T-cell (primary cell): ENCODE data around the gene HIPK2. TPM values are rescaled to one million over a fixed set of nuclear protein-coding genes. Genes with fewer than 3 reads are reported as not detected.
A peak's percentile ranks its signal among the peaks of the same experiment; 100 is the strongest.

Experiments used
- ATAC-seq, 4 experiments: fragments of 200-7000 bp in 3 of 4; fragments of 150-1000 bp in 1 of 4; cut with Tn5 transposase; replicated peaks in 1 of 4; 1 replicate in 3 of 4; 2 replicates in 1 of 4; pipeline ENCODE4 v1.10.0; 2021; ENCODE audit warnings: moderate library complexity in 3 of 4, mild to moderate bottlenecking in 2 of 4, moderate number of reproducible peaks in 1 of 4
- CTCF ChIA-PET, 2 donors: fragments of 300-600 bp; sonication (Branson Sonifier 250); formaldehyde crosslinking; loops; one replicate each; lab custom pipeline; 2022; ENCODE audit warnings: antibody characterized with exemption in 2 of 2; lab: Charles Lee
- POLR2A ChIA-PET, 2 donors: fragments of 300-600 bp; sonication (Branson Sonifier 250); formaldehyde crosslinking; loops; one replicate each; lab custom pipeline; 2022; ENCODE audit warnings: antibody characterized with exemption in 2 of 2; lab: Charles Lee
- DNase-seq, 35 experiments: peaks; one replicate each; pipeline versions ENCODE4 v3.0.0 to v3.0.0-alpha.2; 2013 to 2023
- H3K27ac ChIP-seq: one replicate; pipeline ENCODE4 v1.5.1; 2013; ENCODE audit warnings: low read length
- H3K27me3 ChIP-seq, 2 experiments: replicated peaks in 1 of 2; 1 replicate in 1 of 2; 2 replicates in 1 of 2; pipeline versions ENCODE4 v1.6.1 to v1.7.0; 2013; ENCODE audit warnings: low read length in 1 of 2, mixed read lengths in 1 of 2; ENCODE audit not compliant: control insufficient read depth in 2 of 2, insufficient read depth in 2 of 2; ENCODE audit errors: extremely low read depth in 1 of 2
- H3K36me3 ChIP-seq, 2 donors: 1 replicate in 1 of 2; 2 replicates in 1 of 2; pipeline versions ENCODE4 v1.6.1 to v1.7.0; 2013; ENCODE audit warnings: low read length in 1 of 2; ENCODE audit not compliant: control insufficient read depth in 2 of 2, insufficient read depth in 1 of 2; ENCODE audit errors: extremely low read depth in 1 of 2
- H3K4me1 ChIP-seq, 2 experiments: 1 replicate in 1 of 2; 2 replicates in 1 of 2; pipeline versions ENCODE4 v1.6.1 to v1.7.0; 2013; ENCODE audit warnings: low read length in 2 of 2, mixed read lengths in 1 of 2; ENCODE audit not compliant: insufficient read depth in 2 of 2, control insufficient read depth in 1 of 2; ENCODE audit errors: extremely low read depth in 1 of 2
- H3K4me3 ChIP-seq, 2 donors: 1 replicate in 1 of 2; 2 replicates in 1 of 2; pipeline versions ENCODE4 v1.5.1 to v1.7.0; 2013; ENCODE audit warnings: mild to moderate bottlenecking in 2 of 2, low read length in 1 of 2, moderate library complexity in 1 of 2; ENCODE audit not compliant: control insufficient read depth in 1 of 2; ENCODE audit errors: extremely low read depth in 1 of 2
- H3K9me3 ChIP-seq: 2 replicates; pipeline ENCODE4 v1.7.0; 2013
- H3K27ac Mint-ChIP-seq, 2 donors: one replicate each; pipeline ENCODE4 v1.8.0; 2020 to 2021; ENCODE audit warnings: mild to moderate bottlenecking in 2 of 2, mixed read lengths in 2 of 2
- H3K27me3 Mint-ChIP-seq, 2 donors: one replicate each; pipeline ENCODE4 v1.8.0; 2021 to 2022; ENCODE audit warnings: mixed read lengths in 2 of 2
- H3K36me3 Mint-ChIP-seq: one replicate; pipeline ENCODE4 v1.8.0; 2021; ENCODE audit warnings: mixed read lengths
- H3K4me1 Mint-ChIP-seq, 3 donors: one replicate each; pipeline ENCODE4 v1.8.0; 2020 to 2022; ENCODE audit warnings: mixed read lengths in 3 of 3, mild to moderate bottlenecking in 1 of 3
- H3K4me3 Mint-ChIP-seq, 3 donors: one replicate each; pipeline ENCODE4 v1.8.0; 2020 to 2022; ENCODE audit warnings: mild to moderate bottlenecking in 3 of 3, mixed read lengths in 3 of 3, moderate library complexity in 3 of 3
- H3K9me3 Mint-ChIP-seq, 3 donors: one replicate each; pipeline ENCODE4 v1.8.0; 2020 to 2022; ENCODE audit warnings: mixed read lengths in 3 of 3
- WGBS: methylation state at CpG from one replicate; pipeline ENCODE4 v1.1.5; 2013; ENCODE audit warnings: missing lambda C conversion rate; ENCODE audit not compliant: insufficient coverage; 5-methylcytosine and 5-hydroxymethylcytosine counted together
- total RNA-seq, 35 experiments: library from RNA in 6 of 35; stranded (reverse) in 6 of 35; fragments of 120-200 nt in 1 of 35; gene quantifications; one replicate each; pipeline versions ENCODE4 v1.2.1 to v1.2.4 and lab custom pipeline; 2013 to 2026

The HIPK2 gene
- total RNA-seq, 5 donors from 2014 or later (not counting 1 experiment from before 2014, with no cell fraction given): 32.7 to 34.5 (median 33.5) TPM

DNA sequence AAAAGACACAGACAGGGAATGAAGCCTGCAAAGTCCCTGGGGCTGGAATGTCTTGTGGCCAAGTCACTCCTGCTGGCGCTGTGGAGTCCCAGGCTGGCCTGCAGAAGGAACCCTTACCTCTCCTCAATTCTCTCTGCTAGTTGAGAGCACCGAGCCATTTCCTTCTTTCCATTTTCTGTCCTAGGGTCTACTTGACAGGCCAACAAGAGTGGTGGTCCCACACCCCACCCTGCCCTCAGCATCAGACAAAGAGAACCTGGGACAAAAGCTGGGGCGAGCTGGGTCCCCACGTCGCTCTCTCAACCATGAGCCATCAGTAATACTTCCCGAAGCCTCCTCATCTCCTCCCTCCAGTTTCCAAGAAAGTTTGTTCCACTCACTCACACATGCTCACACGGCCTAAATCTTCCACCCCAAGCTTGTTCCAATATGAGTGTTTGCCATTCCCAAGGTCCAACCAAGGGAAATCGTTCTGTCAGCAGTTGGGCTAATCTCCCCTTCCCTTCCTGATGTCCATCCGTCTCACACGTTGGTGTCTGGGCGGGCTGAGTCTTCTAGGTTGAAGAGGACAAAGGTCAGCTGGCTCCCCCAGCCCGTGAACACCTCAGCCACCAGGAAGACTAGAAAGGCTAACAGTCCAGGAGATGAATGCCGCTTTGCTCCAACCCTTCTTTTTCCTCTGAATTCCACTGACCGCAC, 210.0 kb downstream of the HIPK2 start:
- Histone ChIP-seq H3K27ac (no peak overlapping the region), H3K36me3 (peaks cover 7 to 16% of the 10 kb centered on the region in 2 donors), H3K9me3 (no peaks in the 10 kb centered on the region), H3K4me1 (peaks cover 3 to 9% of the 10 kb centered on the region in 2 experiments), H3K4me3 (no peak overlapping the region), H3K27me3 (no peaks in the 10 kb centered on the region)
- Mint-ChIP-seq H3K4me1 (peaks cover 29 to 40% (median 37%) of the 10 kb centered on the region in 3 donors), H3K4me3 (no peak overlapping the region), H3K27me3 (no peaks in the 10 kb centered on the region), H3K9me3 (no peaks in the 10 kb centered on the region), H3K36me3 (peaks cover 42% of the 10 kb centered on the region), H3K27ac (peak overlapping the region in 1 of 2 donors; percentile 61)
- ChIA-PET CTCF (no interaction called here), POLR2A (no interaction called here)
- ATAC-seq (no peak), DNase-seq (no peak)
- WGBS: 89% methylated on average over 14 of the region's 14 CpGs

- Histone ChIP-seq H3K36me3 (peaks cover 2 to 16% of the 10 kb centered on the region in 2 donors), H3K9me3 (no peaks in the 10 kb centered on the region), H3K27ac (no peak overlapping the region), H3K4me3 (no peak overlapping the region), H3K27me3 (no peaks in the 10 kb centered on the region), H3K4me1 (peaks cover 3 to 9% of the 10 kb centered on the region in 2 experiments)
- peaks cover 46% of the 10 kb centered on the region for H3K36me3 Mint-ChIP-seq
- DNase-seq: no peak
- no peaks in the 10 kb centered on the region for H3K9me3 Mint-ChIP-seq
- H3K4me3 Mint-ChIP-seq: no peak overlapping the region
- POLR2A ChIA-PET: no interaction called here
- CTCF ChIA-PET: no interaction called here
- no peak for ATAC-seq
- H3K4me1 Mint-ChIP-seq: peaks cover 31 to 41% (median 40%) of the 10 kb centered on the region in 3 donors
- WGBS: 100% methylated on average over 4 of the region's 15 CpGs
- H3K27me3 Mint-ChIP-seq: no peaks in the 10 kb centered on the region
- peak overlapping the region; percentile 64 to 75 for H3K27ac Mint-ChIP-seq
These were observed 210.8 kb downstream of the HIPK2 start for GRCh38 chr7:139566736-139567646.

DNA sequence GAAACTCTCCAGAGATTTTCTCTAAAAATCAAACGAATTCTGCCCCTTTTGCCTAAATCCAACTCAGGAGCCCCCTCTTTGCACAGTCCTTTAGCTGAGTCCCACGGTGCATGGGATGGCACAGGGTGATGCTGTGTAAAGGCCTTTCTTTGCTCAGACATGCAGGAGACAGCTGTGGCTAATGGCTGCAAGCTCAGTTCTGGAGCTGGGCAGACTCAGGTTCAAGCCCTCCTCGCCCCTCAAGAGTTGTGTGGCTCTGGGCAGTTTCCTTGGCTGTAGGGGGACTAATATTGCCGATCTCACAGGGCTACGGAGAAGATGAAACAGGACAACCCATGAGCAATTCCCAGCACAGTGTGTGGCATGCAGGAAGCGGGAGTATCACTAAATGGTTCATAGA, 211.7 kb downstream of the HIPK2 start:
- Mint-ChIP-seq H3K4me1 (peaks cover 31 to 41% (median 40%) of the 10 kb centered on the region in 3 donors), H3K27ac (peak overlapping the region; percentile 68 to 73), H3K36me3 (peaks cover 49% of the 10 kb centered on the region), H3K4me3 (no peak overlapping the region), H3K9me3 (no peaks in the 10 kb centered on the region), H3K27me3 (no peaks in the 10 kb centered on the region)
- Histone ChIP-seq H3K27me3 (no peaks in the 10 kb centered on the region), H3K27ac (no peak overlapping the region), H3K4me1 (peaks cover 3 to 9% of the 10 kb centered on the region in 2 experiments), H3K9me3 (no peaks in the 10 kb centered on the region), H3K4me3 (no peak overlapping the region), H3K36me3 (peaks cover 2 to 13% of the 10 kb centered on the region in 2 donors)
- DNase-seq (no peak), ATAC-seq (peak in 1 of 4 experiments; percentile 27)
- 94% methylated on average over 2 of the region's 6 CpGs for WGBS
- CTCF ChIA-PET: no interaction called here
- POLR2A ChIA-PET: no interaction called here

DNA sequence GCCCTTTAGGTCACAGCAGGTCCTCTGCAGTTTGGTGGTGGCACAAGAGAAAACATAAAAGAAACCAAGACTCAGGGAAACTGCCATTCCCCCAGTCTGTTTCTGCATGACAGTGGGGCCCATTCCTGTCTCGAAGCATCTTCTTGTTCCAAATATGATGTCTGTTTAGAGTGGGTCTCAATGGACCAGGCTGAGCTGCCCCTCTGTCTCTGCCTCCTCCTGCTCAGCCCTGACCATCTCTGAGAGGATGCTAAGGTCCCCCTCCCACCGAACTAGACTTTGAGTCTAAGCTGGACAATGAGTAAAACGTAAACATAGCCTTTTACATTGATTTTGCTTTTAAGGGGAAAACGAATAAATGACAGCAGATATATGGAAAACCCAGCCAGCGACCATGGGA, 213.9 kb downstream of the HIPK2 start:
- Mint-ChIP-seq H3K9me3 (peaks cover 3 to 4% (median 4%) of the 10 kb centered on the region in 3 donors), H3K4me3 (no peak overlapping the region), H3K36me3 (peaks cover 48% of the 10 kb centered on the region), H3K4me1 (peaks cover 31 to 41% (median 40%) of the 10 kb centered on the region in 3 donors), H3K27ac (peak overlapping the region; percentile 25 to 35), H3K27me3 (peaks cover 6 to 8% of the 10 kb centered on the region in 2 donors)
- Histone ChIP-seq H3K36me3 (peaks cover 2 to 8% of the 10 kb centered on the region in 2 donors), H3K27ac (no peak overlapping the region), H3K9me3 (peaks cover 2% of the 10 kb centered on the region), H3K27me3 (peaks cover 0 to 7% of the 10 kb centered on the region in 2 experiments), H3K4me3 (no peak overlapping the region), H3K4me1 (peaks cover 3 to 9% of the 10 kb centered on the region in 2 experiments)
- ATAC-seq (no peak), DNase-seq (no peak)
- ChIA-PET POLR2A (no interaction called here), CTCF (no interaction called here)
- WGBS: no CpG with 5 or more reads among the region's 5 CpGs

- no peak overlapping the region for H3K4me3 ChIP-seq
- peaks cover 40% of the 10 kb centered on the region for H3K36me3 Mint-ChIP-seq
- H3K4me1 ChIP-seq: peaks cover 3 to 9% of the 10 kb centered on the region in 2 experiments
- peaks cover 31 to 41% (median 38%) of the 10 kb centered on the region in 3 donors for H3K4me1 Mint-ChIP-seq
- peaks cover 0 to 4% of the 10 kb centered on the region in 2 donors for H3K36me3 ChIP-seq
- peaks cover 2% of the 10 kb centered on the region for H3K9me3 ChIP-seq
- ATAC-seq (no peak), DNase-seq (no peak)
- H3K27me3 ChIP-seq: peaks cover 0 to 7% of the 10 kb centered on the region in 2 experiments
- H3K27me3 Mint-ChIP-seq: peaks cover 6 to 10% of the 10 kb centered on the region in 2 donors
- H3K27ac Mint-ChIP-seq: peak overlapping the region in 1 of 2 donors; percentile 30
- WGBS: 87% methylated on average over 3 of the region's 13 CpGs
- H3K4me3 Mint-ChIP-seq: no peak overlapping the region
- POLR2A ChIA-PET: no interaction called here
- no peak overlapping the region for H3K27ac ChIP-seq
- peaks cover 3 to 4% (median 4%) of the 10 kb centered on the region in 3 donors for H3K9me3 Mint-ChIP-seq
- CTCF ChIA-PET: no interaction called here
These were observed 214.7 kb downstream of the HIPK2 start for GRCh38 chr7:139562961-139563565.

- Mint-ChIP-seq H3K27ac (peak overlapping the region in 1 of 2 donors; percentile 1), H3K36me3 (peaks cover 36% of the 10 kb centered on the region), H3K9me3 (peaks cover 3 to 4% (median 4%) of the 10 kb centered on the region in 3 donors), H3K4me1 (peaks cover 31 to 39% (median 35%) of the 10 kb centered on the region in 3 donors), H3K4me3 (no peak overlapping the region), H3K27me3 (peaks cover 6 to 13% of the 10 kb centered on the region in 2 donors)
- CTCF ChIA-PET: no interaction called here
- Histone ChIP-seq H3K4me1 (peaks cover 3 to 9% of the 10 kb centered on the region in 2 experiments), H3K9me3 (peaks cover 2% of the 10 kb centered on the region), H3K36me3 (peaks cover 0 to 4% of the 10 kb centered on the region in 2 donors), H3K4me3 (no peak overlapping the region), H3K27ac (no peak overlapping the region), H3K27me3 (peaks cover 0 to 7% of the 10 kb centered on the region in 2 experiments)
- ATAC-seq (no peak), DNase-seq (no peak)
- WGBS: 94% methylated on average over 9 of the region's 12 CpGs
- POLR2A ChIA-PET: no interaction called here
These were observed 215.3 kb downstream of the HIPK2 start for GRCh38 chr7:139562491-139562890.
